Adrenal gland (tissue), 12 donors: Measurements from ENCODE around the gene UNC93B1. TPM values are rescaled to one million over a fixed set of nuclear protein-coding genes. Genes with fewer than 3 reads are reported as not detected.

ENCODE experiments used
- DNase-seq, 7 donors: peaks; one replicate each; pipeline ENCODE4 v3.0.0-alpha.2; 2019 to 2020
- H3K27ac ChIP-seq, 5 donors: fragments of 200-600 bp; sonication (generic) in 4 of 5; 1 replicate in 3 of 5; 2 replicates in 2 of 5; pipeline versions ENCODE4 v1.5.1 to v1.8.0; 2016 to 2020; ENCODE audit warnings: mild to moderate bottlenecking in 1 of 5
- H3K27me3 ChIP-seq: fragments of 200-600 bp; 2 replicates; pipeline ENCODE4 v1.8.0; 2021
- H3K36me3 ChIP-seq, 2 donors: fragments of 200-600 bp; replicated peaks in 1 of 2; 1 replicate in 1 of 2; 2 replicates in 1 of 2; pipeline versions ENCODE4 v1.5.1 to v1.8.0; 2018 to 2022
- H3K4me1 ChIP-seq, 2 donors: fragments of 200-600 bp; replicated peaks in 1 of 2; 1 replicate in 1 of 2; 2 replicates in 1 of 2; pipeline versions ENCODE4 v1.5.1 to v1.8.0; 2018 to 2021
- H3K4me3 ChIP-seq, 4 donors: fragments of 200-600 bp; sonication (generic) in 3 of 4; one replicate each; pipeline ENCODE4 v1.5.1; 2016 to 2018
- H3K9me3 ChIP-seq, 3 donors: fragments of 200-600 bp; sonication (generic) in 1 of 3; replicated peaks in 1 of 3; 1 replicate in 2 of 3; 2 replicates in 1 of 3; pipeline versions ENCODE4 v1.5.1 to v1.8.0; 2016 to 2021
- CTCF ChIP-seq, 6 experiments: fragments of 450-650 bp in 4 of 6; fragments of 200-600 bp in 2 of 6; sonication (generic) in 1 of 6; IDR thresholded peaks; 1 replicate in 5 of 6; 2 replicates in 1 of 6; pipeline versions ENCODE4 v1.5.1 to v1.8.0; 2016 to 2021; ENCODE audit warnings: antibody characterized with exemption in 6 of 6, mild to moderate bottlenecking in 2 of 6, moderate library complexity in 1 of 6
- POLR2A ChIP-seq, 2 donors: fragments of 450-650 bp; IDR thresholded peaks; one replicate each; pipeline ENCODE4 v1.6.1; 2017; ENCODE audit warnings: antibody characterized with exemption in 2 of 2, mild to moderate bottlenecking in 2 of 2, moderate library complexity in 1 of 2
- WGBS, 4 donors: extraction: QIAGEN DNeasy Blood & Tissue Kit in 2 of 4; methylation state at CpG; one replicate each; pipeline versions ENCODE4 v1.1.5 to v1.1.7; 2013 to 2017; 5-methylcytosine and 5-hydroxymethylcytosine counted together
- intact Hi-C, 2 donors: fragments of 100-400 bp; cut with DNase I; formaldehyde crosslinking; loops; one replicate each; pipeline versions ENCODE4 v1.14.1 to v1.15.0; 2022 to 2023
- polyA plus RNA-seq, 3 donors: library from polyadenylated mRNA; stranded (reverse); fragments of 200-250 nt in 2 of 3; fragments of 350-450 nt in 1 of 3; fragmentation: Illumina TruSeq in 1 of 3; extraction: RNeasy Lipid Tissue Mini Kit (QIAGEN cat#74804) in 1 of 3; gene quantifications; one replicate each; pipeline ENCODE4 v1.2.3, GENCODE V29; 2013 to 2014
- total RNA-seq, 9 donors: library from RNA; depleted of rRNA in 4 of 9; stranded (reverse); fragments of >200 nt in 4 of 9; fragments of 120-200 nt in 1 of 9; fragmentation: NEBNext Ultra II Directional in 1 of 9; extraction: Animal tissue kit (Norgen Biotek cat#: 25700) in 1 of 9; gene quantifications; one replicate each; pipeline versions ENCODE4 v1.1.0 to v1.2.4, GENCODE V29; 2013 to 2023
- donor health status: healthy with polysubstance abuse.
- donor health status: Bipolar disorder and iron deficiency.
- donor health status: DM: yes; HTN: yes; CAD: no.
- donor health status: DM: no; HTN: no; CAD: no.
- donor health status: DM: no; HTN: no; CAD: no.
- donor health status: DM: yes; HTN: yes; CAD: no.

The UNC93B1 gene
- total and polyA plus RNA-seq, 12 donors: 4.3 to 81.2 (median 57.3) TPM

- Histone ChIP-seq H3K27ac (peak overlapping the region in 2 of 5 donors; percentile 64 to 92), H3K9me3 (no peaks in the 10 kb centered on the region), H3K27me3 (no peaks in the 10 kb centered on the region), H3K4me1 (peaks cover 0 to 6% of the 10 kb centered on the region in 2 donors), H3K36me3 (no peaks in the 10 kb centered on the region), H3K4me3 (peak overlapping the region in 1 of 4 donors; percentile 92)
- peak in 4 of 7 donors; percentile 17 to 53 (median 30) for DNase-seq
- no peak for TF ChIP-seq POLR2A (IDR thresholded peaks at IDR 0.05)
- TF ChIP-seq CTCF (IDR thresholded peaks at IDR 0.05): no peak
- 55 to 76% (median 70%) methylated on average over 8 to 9 of the region's 9 CpGs for WGBS, 4 donors
- intact Hi-C loops: no loop called here
These were observed 1.3 kb downstream of the UNC93B1 start for GRCh38 chr11:68002575-68002937.

GRCh38 chr11:67999704-68000103 is 4.2 kb downstream of the UNC93B1 start:
- Histone ChIP-seq H3K9me3 (no peaks in the 10 kb centered on the region), H3K4me3 (no peak overlapping the region), H3K4me1 (peaks cover 0 to 6% of the 10 kb centered on the region in 2 donors), H3K27me3 (no peaks in the 10 kb centered on the region), H3K36me3 (no peaks in the 10 kb centered on the region), H3K27ac (no peak overlapping the region)
- no peak for TF ChIP-seq POLR2A (IDR thresholded peaks at IDR 0.05)
- no peak for TF ChIP-seq CTCF (IDR thresholded peaks at IDR 0.05)
- intact Hi-C loops: no loop called here
- 90 to 96% (median 96%) methylated on average over 4 to 5 of the region's 5 CpGs for WGBS, 4 donors
- DNase-seq: no peak

GRCh38 chr11:67999201-67999629 is 4.7 kb downstream of the UNC93B1 start:
- TF ChIP-seq CTCF (IDR thresholded peaks at IDR 0.05): no peak
- no peak for TF ChIP-seq POLR2A (IDR thresholded peaks at IDR 0.05)
- peak in 1 of 7 donors; percentile 16 for DNase-seq
- no peak overlapping the region for H3K4me3 ChIP-seq
- no peak overlapping the region for H3K27ac ChIP-seq
- WGBS, 4 donors: 95 to 98% (median 96%) methylated on average over 9 to 13 of the region's 13 CpGs
- H3K36me3 ChIP-seq: no peaks in the 10 kb centered on the region
- H3K4me1 ChIP-seq: peaks cover 0 to 1% of the 10 kb centered on the region in 2 donors
- no peaks in the 10 kb centered on the region for H3K27me3 ChIP-seq
- intact Hi-C loops: no loop called here
- no peaks in the 10 kb centered on the region for H3K9me3 ChIP-seq

GRCh38 chr11:67998150-67999045 is 5.5 kb downstream of the UNC93B1 start:
- intact Hi-C loops: no loop called here
- DNase-seq: peak in 1 of 7 donors; percentile 15
- 84 to 91% (median 87%) methylated on average over 5 to 9 of the region's 9 CpGs for WGBS, 4 donors

More at GRCh38 chr11:67998150-67999045, 5.5 kb downstream of the UNC93B1 start:
- Histone ChIP-seq H3K27ac (no peak overlapping the region), H3K27me3 (no peaks in the 10 kb centered on the region), H3K4me1 (no peaks in the 10 kb centered on the region), H3K36me3 (no peaks in the 10 kb centered on the region), H3K4me3 (no peak overlapping the region), H3K9me3 (no peaks in the 10 kb centered on the region)
- TF ChIP-seq CTCF (IDR thresholded peaks at IDR 0.05): no peak
- no peak for TF ChIP-seq POLR2A (IDR thresholded peaks at IDR 0.05)
